Lung (tissue), 12 donors: ENCODE data around the gene HDAC4. TPM values are rescaled to one million over a fixed set of nuclear protein-coding genes. Genes with fewer than 3 reads are reported as not detected.

Source experiments
- ATAC-seq: fragments of 200-7000 bp; cut with Tn5 transposase; one replicate; pipeline ENCODE4 v1.9.1; 2020; ENCODE audit warnings: moderate number of reproducible peaks; ENCODE audit not compliant: insufficient read depth, low FRiP score
- DNase-seq, 3 donors: peaks; one replicate each; pipeline ENCODE4 v3.0.0-alpha.2; 2013 to 2017
- H3K27ac ChIP-seq, 2 donors: one replicate each; pipeline ENCODE4 v1.5.1; 2013; ENCODE audit warnings: mild to moderate bottlenecking in 2 of 2, moderate library complexity in 2 of 2, control low read depth in 1 of 2, inconsistent platforms in 1 of 2, low read depth in 1 of 2, low read length in 1 of 2
- H3K27me3 ChIP-seq, 3 donors: one replicate each; pipeline ENCODE4 v1.5.1; 2013; ENCODE audit warnings: low read length in 2 of 3; ENCODE audit not compliant: control insufficient read depth in 3 of 3, insufficient read depth in 3 of 3
- H3K36me3 ChIP-seq, 4 donors: one replicate each; pipeline ENCODE4 v1.5.1; 2013; ENCODE audit warnings: low read length in 4 of 4, mild to moderate bottlenecking in 1 of 4, moderate library complexity in 1 of 4; ENCODE audit not compliant: control insufficient read depth in 4 of 4, insufficient read depth in 4 of 4
- H3K4me1 ChIP-seq, 5 donors: one replicate each; pipeline ENCODE4 v1.5.1; 2013; ENCODE audit warnings: low read length in 5 of 5, mild to moderate bottlenecking in 2 of 5, moderate library complexity in 1 of 5; ENCODE audit not compliant: control insufficient read depth in 5 of 5, insufficient read depth in 5 of 5
- H3K4me3 ChIP-seq: one replicate; pipeline ENCODE4 v1.5.1; 2013; ENCODE audit warnings: mild to moderate bottlenecking, control low read depth, moderate library complexity
- H3K9ac ChIP-seq, 2 donors: one replicate each; pipeline ENCODE4 v1.5.1; 2013; ENCODE audit warnings: low read length in 2 of 2, control low read depth in 1 of 2; ENCODE audit not compliant: insufficient read depth in 1 of 2
- H3K9me3 ChIP-seq, 4 donors: one replicate each; pipeline ENCODE4 v1.5.1; 2013; ENCODE audit warnings: low read length in 3 of 4, mild to moderate bottlenecking in 1 of 4, moderate library complexity in 1 of 4; ENCODE audit not compliant: control insufficient read depth in 4 of 4, insufficient read depth in 3 of 4
- CTCF ChIP-seq: IDR thresholded peaks from 2 replicates; pipeline ENCODE4 v1.5.1; 2012; ENCODE audit warnings: mild to moderate bottlenecking; ENCODE audit errors: control extremely low read depth, extremely low read depth
- WGBS, 2 donors: extraction: QIAGEN DNeasy Blood & Tissue Kit; methylation state at CpG; one replicate each; pipeline ENCODE4 v1.1.7; 2013; 5-methylcytosine and 5-hydroxymethylcytosine counted together
- polyA plus RNA-seq, 2 donors: library from polyadenylated mRNA; stranded (reverse); fragments of 200-250 nt; gene quantifications; one replicate each; pipeline ENCODE4 v1.2.1, GENCODE V29; 2013
- total RNA-seq, 2 donors: library from RNA; depleted of rRNA in 1 of 2; stranded (reverse); fragments of >200 nt in 1 of 2; gene quantifications; one replicate each; pipeline ENCODE4 v1.2.1, GENCODE V29; 2014 to 2021
- donor health status: control.
- donor health status: control.
- donor health status: Bipolar disorder and iron deficiency.
- donor health status: healthy.
- donor health status: DM: yes; HTN: yes; CAD: no.

Gene HDAC4
- total and polyA plus RNA-seq, 4 donors: 6.9 to 47.7 (median 20.7) TPM

- peaks cover 0 to 60% (median 0%) of the 10 kb centered on the region in 4 donors for H3K36me3 ChIP-seq
- H3K4me3 ChIP-seq: no peak overlapping the region
- WGBS, 2 donors: 93% methylated on average over 17 of the region's 17 CpGs
- H3K9me3 ChIP-seq: no peaks in the 10 kb centered on the region
- H3K9ac ChIP-seq: no peak overlapping the region
- H3K27me3 ChIP-seq: no peaks in the 10 kb centered on the region
- DNase-seq (no peak), ATAC-seq (no peak)
- no peaks in the 10 kb centered on the region for H3K4me1 ChIP-seq
- TF ChIP-seq CTCF: no peak
- no peak overlapping the region for H3K27ac ChIP-seq
Observed at GRCh38 chr2:239094867-239095266, 306.0 kb downstream of the HDAC4 start.

DNA sequence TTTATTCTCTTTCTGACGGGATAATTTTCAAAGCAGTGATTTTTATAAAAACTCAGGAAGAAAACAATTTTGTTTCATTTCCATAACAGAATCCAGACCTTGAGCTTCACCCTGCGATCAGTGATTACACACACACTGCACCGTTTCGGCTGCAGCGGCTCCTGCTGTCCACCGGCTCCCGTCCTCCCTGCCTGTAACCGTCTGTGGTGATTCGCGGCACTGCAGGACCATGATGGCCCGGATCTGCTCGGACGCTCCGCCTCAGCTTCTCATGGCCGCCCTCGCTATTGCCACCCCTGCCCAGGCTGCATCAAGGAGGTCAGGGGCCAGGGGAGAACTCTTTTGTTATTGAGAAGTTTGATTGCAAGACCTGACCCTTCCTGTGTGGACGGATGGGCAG lies 306.9 kb downstream of the HDAC4 start:
- TF ChIP-seq CTCF: no peak
- Histone ChIP-seq H3K9me3 (no peaks in the 10 kb centered on the region), H3K27me3 (no peaks in the 10 kb centered on the region), H3K4me3 (no peak overlapping the region), H3K9ac (no peak overlapping the region), H3K36me3 (peaks cover 0 to 52% (median 0%) of the 10 kb centered on the region in 4 donors), H3K4me1 (no peaks in the 10 kb centered on the region), H3K27ac (no peak overlapping the region)
- DNase-seq (no peak), ATAC-seq (no peak)
- WGBS, 2 donors: 95 to 96% methylated on average over 17 of the region's 17 CpGs

DNA sequence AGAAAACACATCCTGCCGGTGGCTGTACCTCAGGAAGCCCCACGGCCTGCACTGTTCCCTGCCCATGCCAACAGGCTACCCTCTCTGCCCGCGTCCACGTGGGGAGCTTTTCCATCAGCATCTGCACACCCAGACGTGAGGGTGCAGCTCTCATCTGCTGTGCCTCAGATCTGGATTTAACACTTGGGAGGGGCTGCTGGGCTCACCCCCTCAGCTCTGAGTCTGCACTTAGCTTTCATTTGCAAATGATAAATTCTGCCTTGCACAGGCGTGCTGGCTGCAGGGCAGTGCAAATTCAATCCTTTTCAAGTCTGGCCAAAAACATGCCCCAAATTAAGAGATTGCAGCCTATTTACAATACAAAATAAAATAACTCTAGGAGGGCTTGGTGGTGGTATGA lies 307.3 kb downstream of the HDAC4 start:
- Histone ChIP-seq H3K36me3 (peaks cover 0 to 55% (median 2%) of the 10 kb centered on the region in 4 donors), H3K27ac (no peak overlapping the region), H3K9me3 (no peaks in the 10 kb centered on the region), H3K4me3 (no peak overlapping the region), H3K27me3 (no peaks in the 10 kb centered on the region), H3K9ac (no peak overlapping the region), H3K4me1 (no peaks in the 10 kb centered on the region)
- WGBS, 2 donors: 79 to 84% methylated on average over 7 of the region's 7 CpGs
- no peak for DNase-seq
- TF ChIP-seq CTCF: no peak
- no peak for ATAC-seq
